NOMO-1 treated with dmso at 0.1 percent for 144 hours (cell line): ENCODE data around the gene JAM2.
"Not testable (repeated sequence)": the region's sequence is repeated elsewhere in the genome, so short reads cannot be mapped to it uniquely, and the experiment has no call there.

ENCODE experiments used
- DNase-seq: peaks from one replicate; lab custom pipeline; 2025; ENCODE audit not compliant: unreplicated experiment; lab: John Stamatoyannopoulos, UW

JAM2 gene

GRCh38 chr21:25643486-25643885 lies 4.4 kb downstream of the JAM2 start:
- DNase-seq = no peak

GRCh38 chr21:25646474-25646873 lies 7.4 kb downstream of the JAM2 start:
- no peak for DNase-seq

GRCh38 chr21:25647647-25648046 lies 8.6 kb downstream of the JAM2 start:
- peak; percentile 58 for DNase-seq

- DNase-seq = no peak
These were observed 10.1 kb downstream of the JAM2 start for GRCh38 chr21:25649146-25649545.

GRCh38 chr21:25656412-25656811 lies 17.4 kb downstream of the JAM2 start:
- no peak for DNase-seq

GRCh38 chr21:25657140-25657539 lies 18.1 kb downstream of the JAM2 start:
- DNase-seq = no peak

- DNase-seq = no peak
These were observed 19.5 kb downstream of the JAM2 start for GRCh38 chr21:25658427-25659035.

- DNase-seq = no peak
These were observed 21.2 kb downstream of the JAM2 start for GRCh38 chr21:25660233-25660632.

GRCh38 chr21:25664491-25664931 lies 25.5 kb downstream of the JAM2 start:
- DNase-seq = no peak

- no peak for DNase-seq
These were observed 31.7 kb downstream of the JAM2 start for GRCh38 chr21:25670726-25671125.

- no peak for DNase-seq
These were observed 37.4 kb downstream of the JAM2 start for GRCh38 chr21:25676451-25676850.

- no peak for DNase-seq
These were observed 43.3 kb downstream of the JAM2 start for GRCh38 chr21:25682382-25682781.

- DNase-seq = no peak
These were observed 48.7 kb downstream of the JAM2 start for GRCh38 chr21:25687787-25688186.

GRCh38 chr21:25688275-25689155 lies 49.5 kb downstream of the JAM2 start:
- DNase-seq = no peak

- DNase-seq = no peak
These were observed 50.2 kb downstream of the JAM2 start for GRCh38 chr21:25689226-25689625.

GRCh38 chr21:25691976-25692375 lies 52.9 kb downstream of the JAM2 start:
- no peak for DNase-seq

GRCh38 chr21:25695461-25695860 lies 56.4 kb downstream of the JAM2 start:
- not testable (repeated sequence) for DNase-seq

- no peak for DNase-seq
These were observed 61.7 kb downstream of the JAM2 start for GRCh38 chr21:25700741-25701140.

GRCh38 chr21:25701529-25701928 lies 62.5 kb downstream of the JAM2 start:
- DNase-seq = no peak

GRCh38 chr21:25708467-25709065 lies 69.5 kb downstream of the JAM2 start:
- no peak for DNase-seq

GRCh38 chr21:25709684-25710265 lies 70.7 kb downstream of the JAM2 start:
- no peak for DNase-seq

GRCh38 chr21:25710550-25710949 lies 71.5 kb downstream of the JAM2 start:
- no peak for DNase-seq
